Astrocyte of the cerebellum (primary cell): Measurements from ENCODE around the gene STN1.

Experiments used
- DNase-seq: peaks from one replicate; pipeline ENCODE4 v3.0.0-alpha.2; 2011; ENCODE audit warnings: low read depth
- H3K4me3 ChIP-seq: 2 replicates; pipeline ENCODE4 v1.5.1; 2011; ENCODE audit warnings: mild to moderate bottlenecking, low read depth, low read length, moderate library complexity
- CTCF ChIP-seq: IDR thresholded peaks from 2 replicates; pipeline ENCODE4 v1.5.1; 2012; ENCODE audit warnings: low read length, low read depth, moderate library complexity, mild to moderate bottlenecking; ENCODE audit errors: missing control alignments
- in situ Hi-C: cut with HindIII; loops from 2 replicates; pipeline ENCODE4 v1.10.0; 2017; ENCODE audit warnings: low sequenced_read_pairs

Gene STN1

GRCh38 chr10:103854686-103855391 lies 63.1 kb downstream of the STN1 start:
- DNase-seq, result no peak
- in situ Hi-C loops, result loop anchor here (10.0 to 25.0 kb wide), 2 partner anchors 140 to 243 kb away; no protein-coding TSS in a partner anchor
- peak; percentile 40 for TF ChIP-seq CTCF
- H3K4me3 ChIP-seq, result peak overlapping the region; percentile 61

GRCh38 chr10:103854265-103854685 lies 63.7 kb downstream of the STN1 start:
- peak overlapping the region; percentile 61 for H3K4me3 ChIP-seq
- TF ChIP-seq CTCF, result no peak
- DNase-seq, result no peak
- in situ Hi-C loops, result loop anchor here (10.0 to 25.0 kb wide), 2 partner anchors 139 to 242 kb away; no protein-coding TSS in a partner anchor

GRCh38 chr10:103853428-103854264 lies 64.3 kb downstream of the STN1 start:
- no peak for TF ChIP-seq CTCF
- in situ Hi-C loops, result loop anchor here (10.0 to 25.0 kb wide), 2 partner anchors 139 to 241 kb away; no protein-coding TSS in a partner anchor
- H3K4me3 ChIP-seq, result peak overlapping the region; percentile 61
- DNase-seq, result no peak

GRCh38 chr10:103852856-103853255 lies 65.1 kb downstream of the STN1 start:
- DNase-seq, result no peak
- TF ChIP-seq CTCF, result no peak
- in situ Hi-C loops, result loop anchor here (10.0 to 25.0 kb wide), 2 partner anchors 138 to 241 kb away; no protein-coding TSS in a partner anchor
- no peak overlapping the region for H3K4me3 ChIP-seq

GRCh38 chr10:103852189-103852711 lies 65.7 kb downstream of the STN1 start:
- no peak overlapping the region for H3K4me3 ChIP-seq
- in situ Hi-C loops, result loop anchor here (10.0 to 25.0 kb wide), 2 partner anchors 137 to 240 kb away; no protein-coding TSS in a partner anchor
- no peak for DNase-seq
- TF ChIP-seq CTCF, result no peak

- DNase-seq, result no peak
- in situ Hi-C loops, result loop anchor here (10.0 to 25.0 kb wide), 2 partner anchors 136 to 239 kb away; no protein-coding TSS in a partner anchor
- no peak overlapping the region for H3K4me3 ChIP-seq
- no peak for TF ChIP-seq CTCF
These were observed 66.7 kb downstream of the STN1 start for GRCh38 chr10:103851261-103851660.
